ENCODE results near the gene MAN2A1. TPM values are rescaled to one million over a fixed set of nuclear protein-coding genes. Genes with fewer than 3 reads are reported as not detected.
"Not testable (repeated sequence)": the region's sequence is repeated elsewhere in the genome, so short reads cannot be mapped to it uniquely, and the experiment has no call there.

Gene MAN2A1
- total RNA-seq, 4 donors from 2014 or later, result 38.3 to 51.9 (median 46.2) TPM

DNA sequence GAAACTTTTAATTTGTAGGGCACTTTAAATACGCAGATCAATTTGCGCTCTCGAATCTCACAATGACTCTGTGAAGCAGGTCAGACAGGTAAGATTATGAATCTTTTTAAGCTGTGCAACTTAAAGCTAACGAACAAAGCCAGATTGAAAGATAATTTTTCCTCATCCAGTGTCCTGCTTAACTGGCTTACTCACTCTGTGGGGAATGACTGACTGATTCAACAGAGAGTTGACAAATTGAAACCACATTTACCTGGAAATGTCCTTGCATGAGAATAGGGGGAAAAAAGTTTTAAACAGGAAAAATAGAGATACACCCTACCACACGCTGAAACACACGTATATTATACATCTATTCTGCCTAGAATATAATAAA lies 187.9 kb downstream of the MAN2A1 start:
- DNase-seq (ENCODE audit: low spot score) (no peak), ATAC-seq (ENCODE audit: low FRiP score) (no peak)
- TF ChIP-seq, protein P1, sequence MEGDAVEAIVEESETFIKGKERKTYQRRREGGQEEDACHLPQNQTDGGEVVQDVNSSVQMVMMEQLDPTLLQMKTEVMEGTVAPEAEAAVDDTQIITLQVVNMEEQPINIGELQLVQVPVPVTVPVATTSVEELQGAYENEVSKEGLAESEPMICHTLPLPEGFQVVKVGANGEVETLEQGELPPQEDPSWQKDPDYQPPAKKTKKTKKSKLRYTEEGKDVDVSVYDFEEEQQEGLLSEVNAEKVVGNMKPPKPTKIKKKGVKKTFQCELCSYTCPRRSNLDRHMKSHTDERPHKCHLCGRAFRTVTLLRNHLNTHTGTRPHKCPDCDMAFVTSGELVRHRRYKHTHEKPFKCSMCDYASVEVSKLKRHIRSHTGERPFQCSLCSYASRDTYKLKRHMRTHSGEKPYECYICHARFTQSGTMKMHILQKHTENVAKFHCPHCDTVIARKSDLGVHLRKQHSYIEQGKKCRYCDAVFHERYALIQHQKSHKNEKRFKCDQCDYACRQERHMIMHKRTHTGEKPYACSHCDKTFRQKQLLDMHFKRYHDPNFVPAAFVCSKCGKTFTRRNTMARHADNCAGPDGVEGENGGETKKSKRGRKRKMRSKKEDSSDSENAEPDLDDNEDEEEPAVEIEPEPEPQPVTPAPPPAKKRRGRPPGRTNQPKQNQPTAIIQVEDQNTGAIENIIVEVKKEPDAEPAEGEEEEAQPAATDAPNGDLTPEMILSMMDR (IDR thresholded peaks at IDR 0.05), result no peak

DNA sequence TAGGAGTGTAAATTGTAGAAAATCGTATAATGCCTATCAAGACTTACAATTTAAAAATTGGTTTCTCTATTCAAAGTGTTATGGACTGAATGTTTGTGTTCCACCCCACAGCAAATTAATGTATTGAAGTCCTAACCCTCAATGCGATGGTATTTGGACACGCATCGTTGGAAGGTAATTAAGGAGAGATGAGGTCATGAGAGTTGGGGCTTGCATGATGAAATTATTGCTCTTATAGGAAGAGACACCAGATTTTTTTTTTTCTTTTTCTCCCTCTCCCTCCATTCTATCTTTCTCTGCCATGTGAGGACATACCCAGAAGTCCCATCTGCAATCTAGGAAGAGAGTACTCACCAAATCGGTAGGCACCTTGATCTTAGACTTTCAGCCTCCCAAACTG lies 189.2 kb downstream of the MAN2A1 start:
- no peak for ATAC-seq (ENCODE audit: low FRiP score)
- no peak for DNase-seq (ENCODE audit: low spot score)
- TF ChIP-seq, protein P1 (IDR thresholded peaks at IDR 0.05), result no peak

DNA sequence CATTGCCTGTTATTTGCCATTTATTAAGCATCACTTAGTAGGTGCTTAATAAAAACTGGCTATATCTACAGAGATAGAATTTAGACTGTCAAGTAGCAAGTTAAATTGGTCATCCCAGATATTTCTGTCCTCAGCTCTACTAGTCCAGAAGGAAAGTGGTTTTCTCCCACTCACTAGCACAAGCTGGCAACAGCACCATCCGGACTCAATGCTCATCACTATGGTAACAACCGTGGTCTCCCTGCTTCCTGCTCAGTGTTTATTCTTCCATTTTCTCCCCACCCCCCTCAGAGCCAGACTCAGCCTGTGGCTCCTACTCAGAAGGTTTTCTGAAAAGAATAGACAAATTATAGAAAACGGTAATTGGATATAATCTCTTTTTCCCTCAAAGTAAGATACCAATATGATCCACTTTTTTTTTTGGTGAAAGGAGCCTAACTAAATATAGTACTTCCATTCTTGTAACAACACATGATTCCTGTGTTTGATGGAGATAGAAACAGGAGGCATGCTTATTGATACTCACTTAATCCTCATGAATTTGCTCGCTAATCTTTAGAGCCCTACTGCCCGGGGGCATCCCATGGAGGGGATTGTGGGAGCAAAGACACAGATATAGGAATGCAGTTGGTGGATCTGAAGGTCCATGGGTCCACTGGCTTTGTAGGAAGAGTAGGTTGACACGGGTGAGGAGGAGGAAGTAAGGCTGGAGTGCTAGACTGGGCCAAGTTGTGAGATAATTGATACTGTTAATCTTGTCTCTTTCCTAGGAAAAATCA lies 191.4 kb downstream of the MAN2A1 start:
- no peak for ATAC-seq (ENCODE audit: low FRiP score)
- TF ChIP-seq, protein P1 (IDR thresholded peaks at IDR 0.05), result no peak
- no peak for DNase-seq (ENCODE audit: low spot score)

DNA sequence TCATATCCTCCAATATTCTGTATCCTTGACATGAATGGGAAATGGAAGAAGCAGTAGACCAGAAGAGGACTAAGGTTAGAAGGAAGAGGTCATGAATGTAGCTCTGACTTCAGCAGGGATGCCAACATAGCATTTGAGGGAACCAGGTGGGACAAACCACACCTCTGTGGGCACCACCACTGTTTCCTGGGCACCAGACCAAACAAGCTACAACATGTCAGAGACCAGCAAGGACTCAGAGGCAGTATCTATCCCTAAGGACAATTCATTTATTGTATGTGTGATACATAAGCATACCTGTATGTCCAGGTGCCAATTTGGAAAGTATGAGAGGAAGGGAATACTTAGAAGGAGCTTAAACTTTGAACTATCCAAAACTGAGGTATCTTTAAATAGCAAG lies 192.8 kb downstream of the MAN2A1 start:
- ATAC-seq (ENCODE audit: low FRiP score), result no peak

DNA sequence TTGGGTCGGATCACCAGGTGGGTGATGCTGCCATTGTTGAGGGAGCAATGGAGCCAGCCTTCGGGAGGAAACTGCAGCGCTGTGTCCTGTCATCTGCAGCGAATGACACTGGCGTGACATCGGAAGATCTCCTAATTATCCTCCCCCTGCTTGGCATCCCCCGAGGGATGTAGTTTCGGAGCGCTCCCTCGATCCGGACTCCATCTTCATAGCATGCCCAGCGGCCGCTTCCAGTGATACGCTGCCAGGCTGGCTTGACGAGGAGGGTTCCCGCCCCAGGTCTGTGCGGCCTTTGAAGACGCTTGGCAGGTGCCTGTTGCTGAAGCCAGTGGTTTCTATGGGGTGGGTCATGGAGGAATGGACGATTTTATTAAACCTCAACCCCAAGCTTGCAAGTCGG lies 194.9 kb downstream of the MAN2A1 start:
- ATAC-seq (ENCODE audit: low FRiP score) (no peak), DNase-seq (ENCODE audit: low spot score) (no peak)
- TF ChIP-seq, protein P1 (IDR thresholded peaks at IDR 0.05), result no peak

More for the DNA sequence above, 192.8 kb downstream of the MAN2A1 start:
- TF ChIP-seq, protein P1 (IDR thresholded peaks at IDR 0.05), result no peak
- DNase-seq (ENCODE audit: low spot score), result no peak

DNA sequence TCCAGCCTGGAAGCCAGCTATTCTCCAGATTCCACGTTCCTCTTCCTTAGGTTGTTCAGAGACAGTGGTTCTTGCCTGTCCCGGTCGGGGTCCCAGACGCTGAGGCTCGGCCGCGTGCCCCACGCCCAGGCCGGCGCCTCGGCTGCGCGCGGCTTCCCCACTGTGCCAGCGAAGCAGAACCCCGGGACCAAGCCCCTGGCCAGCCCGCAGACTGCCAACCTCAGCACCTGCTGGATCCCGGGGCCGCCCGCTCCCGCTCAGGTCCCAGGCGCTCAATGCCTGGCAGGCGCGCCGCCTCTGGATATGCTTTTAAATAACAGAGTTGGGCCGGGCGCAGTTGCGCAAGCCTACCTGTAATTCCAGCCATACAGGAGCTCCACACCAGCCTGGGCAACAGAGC lies 195.5 kb downstream of the MAN2A1 start:
- TF ChIP-seq, protein P1 (IDR thresholded peaks at IDR 0.05), result no peak
- no peak for ATAC-seq (ENCODE audit: low FRiP score)
- DNase-seq (ENCODE audit: low spot score), result no peak

DNA sequence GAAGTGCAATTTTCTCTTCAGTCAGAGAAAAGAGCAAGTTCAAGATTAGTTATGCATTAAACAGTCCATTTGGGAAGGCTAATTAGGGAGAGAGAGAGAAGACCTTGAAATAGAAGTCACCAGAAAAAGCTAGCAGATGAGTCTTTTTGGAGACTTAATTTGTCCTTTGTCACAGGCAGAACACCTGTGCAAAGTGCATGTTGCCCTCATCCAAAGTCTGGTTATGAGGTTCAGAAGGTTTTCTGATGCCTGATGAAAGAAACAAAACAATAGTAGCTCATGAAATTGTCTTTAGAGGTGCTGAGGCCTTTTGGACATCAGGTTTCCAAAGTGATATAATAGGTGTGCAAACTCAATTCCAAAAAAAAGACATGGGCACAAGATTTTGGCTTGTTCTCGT lies 199.3 kb downstream of the MAN2A1 start:
- TF ChIP-seq, protein P1 (IDR thresholded peaks at IDR 0.05), result no peak
- ATAC-seq (ENCODE audit: low FRiP score) (no peak), DNase-seq (ENCODE audit: low spot score) (no peak)

DNA sequence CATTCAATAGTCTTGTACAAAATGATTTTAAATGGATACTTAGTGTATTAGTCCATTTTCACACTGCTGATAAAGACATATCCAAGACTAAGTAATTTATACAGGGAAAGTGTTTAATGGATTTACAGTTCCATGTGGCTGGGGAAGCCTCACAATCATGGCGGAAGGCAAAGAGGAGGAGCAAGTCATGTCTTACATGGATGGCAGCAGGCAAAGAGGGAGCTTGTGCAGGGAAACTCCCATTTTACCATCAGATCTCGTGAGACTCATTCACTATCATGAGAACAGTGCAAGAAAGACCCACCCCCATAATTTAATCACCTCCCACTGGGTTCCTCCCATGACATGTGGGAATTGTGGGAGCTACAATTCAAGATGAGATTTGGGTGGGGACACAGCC lies 203.5 kb downstream of the MAN2A1 start:
- not testable (repeated sequence) for ATAC-seq (ENCODE audit: low FRiP score); DNase-seq (ENCODE audit: low spot score)
